SJSA1 (cell line): ENCODE results near the gene MKKS. TPM values are rescaled to one million over a fixed set of nuclear protein-coding genes. Genes with fewer than 3 reads are reported as not detected.
"Not testable (repeated sequence)": the region's sequence is repeated elsewhere in the genome, so short reads cannot be mapped to it uniquely, and the experiment has no call there.

Source experiments
- DNase-seq, 2 experiments: peaks; one replicate each; pipeline ENCODE4 v3.0.0-alpha.2; 2015 to 2020; ENCODE audit warnings: low spot score in 2 of 2, low read depth in 1 of 2
- H3K27ac ChIP-seq: fragments of 250-450 bp; sonication (Bioruptor Pico); 2 replicates; pipeline ENCODE4 v1.5.1; 2020; ENCODE audit warnings: mild to moderate bottlenecking, moderate library complexity
- H3K27me3 ChIP-seq: fragments of 250-450 bp; sonication (Bioruptor Pico); replicated peaks from 2 replicates; pipeline ENCODE4 v1.5.1; 2020; ENCODE audit warnings: mild to moderate bottlenecking, moderate library complexity
- H3K36me3 ChIP-seq: fragments of 250-450 bp; sonication (Bioruptor Pico); 2 replicates; pipeline ENCODE4 v1.5.1; 2020; ENCODE audit warnings: mild to moderate bottlenecking
- H3K4me1 ChIP-seq: fragments of 250-450 bp; sonication (Bioruptor Pico); replicated peaks from 2 replicates; pipeline ENCODE4 v1.6.1; 2021; ENCODE audit warnings: mild to moderate bottlenecking
- H3K4me3 ChIP-seq: fragments of 250-450 bp; sonication (Bioruptor Pico); 2 replicates; pipeline ENCODE4 v1.5.1; 2020; ENCODE audit warnings: mild to moderate bottlenecking
- H3K9me3 ChIP-seq: fragments of 250-450 bp; sonication (Bioruptor Pico); replicated peaks from 2 replicates; pipeline ENCODE4 v1.5.1; 2020; ENCODE audit warnings: mild to moderate bottlenecking
- total RNA-seq: library from RNA; depleted of rRNA; stranded (reverse); fragments of >200 nt; shearing (Covaris generic); gene quantifications from 2 replicates; pipeline ENCODE4 v1.2.3, GENCODE V29; 2014

The MKKS gene
- total RNA-seq, 1 experiment from 2014 or later = 11.8 TPM

DNA sequence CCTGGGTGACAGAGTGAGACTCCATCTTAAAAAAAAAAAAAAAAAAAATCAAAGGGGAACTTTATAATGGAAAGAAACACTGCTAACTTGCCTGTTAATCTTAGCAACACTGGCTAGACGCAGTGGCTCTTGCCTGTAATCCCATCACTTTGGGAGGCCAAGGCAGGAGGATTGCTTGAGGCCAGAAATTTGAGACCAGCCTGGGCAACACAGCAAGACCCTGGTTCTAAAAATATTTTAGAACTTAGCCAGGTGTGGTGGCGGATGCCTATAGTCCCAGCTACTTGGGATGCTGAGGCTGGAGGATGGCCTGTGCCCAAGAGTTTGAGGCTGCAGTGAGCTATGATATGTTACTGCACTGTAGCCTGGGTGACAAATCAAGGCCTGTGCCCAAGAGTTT, 16.8 kb downstream of the MKKS start:
- not testable (repeated sequence) for H3K4me3 ChIP-seq, H3K9me3 ChIP-seq, H3K27ac ChIP-seq, H3K27me3 ChIP-seq, DNase-seq
- Histone ChIP-seq H3K36me3 (peaks cover 23% of the 10 kb centered on the region), H3K4me1 (peaks cover 12% of the 10 kb centered on the region)

DNA sequence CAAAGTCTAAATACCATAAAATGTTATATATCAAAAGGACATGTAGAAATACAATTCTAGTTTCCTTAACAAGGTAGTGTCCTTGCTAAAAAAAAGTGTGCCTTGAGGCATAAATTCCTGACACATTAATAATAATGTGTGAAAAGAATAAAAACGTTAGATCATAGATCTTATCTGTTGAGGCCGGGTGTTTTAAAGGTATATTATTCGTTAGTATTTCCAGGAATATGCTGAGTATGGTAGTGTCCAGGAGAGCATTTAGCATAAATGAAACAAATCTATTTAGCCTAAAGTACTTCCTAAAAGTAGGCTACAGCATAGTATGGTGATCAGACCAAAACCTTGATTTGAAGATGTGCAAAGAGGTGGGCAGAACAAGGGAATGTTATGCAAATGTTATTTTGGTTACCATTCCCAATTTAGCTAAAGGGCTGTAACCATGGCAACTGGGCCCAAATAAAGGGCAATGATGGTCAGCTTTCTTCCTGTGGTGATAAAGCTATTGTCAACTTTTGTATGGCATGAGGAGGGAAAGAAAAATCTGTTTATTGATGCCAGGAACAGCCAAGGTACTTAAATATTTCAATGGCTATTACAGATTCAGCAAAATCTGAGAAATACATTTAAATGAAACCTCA, 18.9 kb downstream of the MKKS start:
- DNase-seq = peak in 1 of 2 experiments; percentile 6
- Histone ChIP-seq H3K36me3 (peaks cover 23% of the 10 kb centered on the region), H3K9me3 (no peaks in the 10 kb centered on the region)

DNA sequence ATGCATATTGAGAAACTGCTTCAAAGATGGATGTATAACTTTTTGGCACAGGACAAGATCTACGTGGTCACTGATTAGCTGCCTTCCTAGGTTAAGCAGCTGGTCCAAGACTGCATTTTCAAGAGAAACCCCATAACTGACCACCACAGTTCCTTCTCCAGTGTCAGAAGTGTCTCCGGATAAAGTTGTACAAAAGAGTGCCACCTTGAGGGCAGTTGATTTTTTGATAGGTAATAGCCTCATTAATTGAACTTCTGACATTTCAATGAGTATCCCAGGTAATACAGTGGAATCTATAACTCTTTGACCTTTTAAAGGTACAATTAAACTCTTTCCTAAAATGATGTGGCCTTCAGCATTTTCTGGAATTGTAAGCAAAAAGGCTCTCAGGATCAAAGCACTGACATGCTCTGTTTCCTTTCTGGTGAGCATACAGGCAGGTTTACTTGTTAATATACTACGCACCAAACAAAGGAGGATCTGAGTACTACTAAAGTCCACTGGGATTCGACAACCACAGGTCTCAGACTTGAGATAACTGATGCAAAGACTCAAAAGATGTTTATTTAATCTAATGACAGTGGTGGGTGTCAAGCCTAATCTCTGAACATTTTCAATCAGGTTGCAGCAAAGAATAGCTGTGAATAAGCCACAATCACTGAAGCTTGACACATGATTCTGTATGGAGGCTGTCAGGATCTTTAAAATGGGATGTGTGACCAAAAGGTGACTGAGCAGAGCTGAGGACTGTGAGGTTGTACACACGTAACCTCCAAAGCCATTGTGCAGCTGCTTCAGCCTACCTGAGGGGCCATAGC, 21.2 kb downstream of the MKKS start:
- Histone ChIP-seq H3K36me3 (peaks cover 23% of the 10 kb centered on the region), H3K4me1 (peaks cover 12% of the 10 kb centered on the region), H3K9me3 (no peaks in the 10 kb centered on the region), H3K27me3 (no peaks in the 10 kb centered on the region), H3K4me3 (no peak overlapping the region), H3K27ac (no peak overlapping the region)
- no peak for DNase-seq

More for the DNA sequence above, 18.9 kb downstream of the MKKS start:
- H3K27me3 ChIP-seq = no peaks in the 10 kb centered on the region
- H3K4me1 ChIP-seq = peaks cover 12% of the 10 kb centered on the region
- no peak overlapping the region for H3K27ac ChIP-seq
- no peak overlapping the region for H3K4me3 ChIP-seq

DNA sequence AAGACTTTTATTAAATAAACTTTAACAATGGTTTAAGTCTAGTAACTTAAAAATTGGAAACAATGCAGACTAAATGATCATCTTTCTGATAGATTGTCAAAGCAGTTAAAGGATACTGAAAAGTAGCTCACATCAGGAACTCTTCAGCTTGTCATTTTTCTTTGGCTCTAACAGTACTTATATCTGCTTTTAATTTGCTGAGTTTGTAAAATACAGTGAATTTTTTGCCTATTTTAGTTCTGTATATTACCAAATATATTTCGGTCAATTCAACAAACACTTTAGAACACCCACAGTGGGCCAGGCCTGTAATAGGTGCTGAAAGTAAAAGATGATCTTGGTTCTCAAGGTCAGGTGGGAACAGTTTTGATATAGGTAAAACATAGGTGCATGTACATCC, 22.3 kb downstream of the MKKS start:
- no peaks in the 10 kb centered on the region for H3K27me3 ChIP-seq
- no peak overlapping the region for H3K27ac ChIP-seq
- peaks cover 25% of the 10 kb centered on the region for H3K36me3 ChIP-seq
- peaks cover 12% of the 10 kb centered on the region for H3K4me1 ChIP-seq
- no peak overlapping the region for H3K4me3 ChIP-seq
- DNase-seq = no peak
- no peaks in the 10 kb centered on the region for H3K9me3 ChIP-seq

DNA sequence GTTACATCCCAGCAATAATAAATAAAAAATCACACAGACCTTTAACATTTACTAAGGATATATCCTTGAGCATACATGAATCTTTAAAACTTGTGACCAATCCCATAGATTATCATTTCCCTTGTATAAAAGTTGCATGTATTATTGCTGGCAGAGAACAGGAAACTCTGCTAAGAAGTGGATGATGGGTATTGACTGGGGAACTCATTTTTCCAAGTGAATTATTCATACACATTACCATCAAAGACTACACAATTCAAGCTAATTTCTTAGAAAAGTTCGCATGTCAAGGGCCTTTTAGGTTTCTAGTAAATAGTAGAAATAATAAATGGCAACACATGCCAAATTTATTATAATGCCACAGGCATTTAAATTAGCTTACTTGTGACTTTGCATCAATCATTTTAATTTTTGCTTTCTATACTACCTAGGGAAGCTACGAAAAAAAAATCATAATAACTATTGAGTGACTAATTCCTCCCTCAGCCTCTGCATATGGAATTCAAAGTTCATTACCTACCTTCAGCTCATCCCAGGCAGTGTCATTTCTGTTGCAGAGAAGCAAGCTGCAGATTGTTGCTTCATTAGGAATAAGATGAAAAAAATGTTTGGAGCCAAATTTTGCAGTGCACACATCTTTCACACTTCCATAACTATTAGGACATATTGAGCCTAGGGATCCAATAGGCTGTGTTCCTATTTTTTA, 25.8 kb downstream of the MKKS start:
- Histone ChIP-seq H3K9me3 (no peaks in the 10 kb centered on the region), H3K27ac (no peak overlapping the region), H3K4me3 (no peak overlapping the region), H3K36me3 (peaks cover 18% of the 10 kb centered on the region; the same call in 1 of the 2 replicates), H3K4me1 (no peaks in the 10 kb centered on the region), H3K27me3 (no peaks in the 10 kb centered on the region)
- DNase-seq = no peak

DNA sequence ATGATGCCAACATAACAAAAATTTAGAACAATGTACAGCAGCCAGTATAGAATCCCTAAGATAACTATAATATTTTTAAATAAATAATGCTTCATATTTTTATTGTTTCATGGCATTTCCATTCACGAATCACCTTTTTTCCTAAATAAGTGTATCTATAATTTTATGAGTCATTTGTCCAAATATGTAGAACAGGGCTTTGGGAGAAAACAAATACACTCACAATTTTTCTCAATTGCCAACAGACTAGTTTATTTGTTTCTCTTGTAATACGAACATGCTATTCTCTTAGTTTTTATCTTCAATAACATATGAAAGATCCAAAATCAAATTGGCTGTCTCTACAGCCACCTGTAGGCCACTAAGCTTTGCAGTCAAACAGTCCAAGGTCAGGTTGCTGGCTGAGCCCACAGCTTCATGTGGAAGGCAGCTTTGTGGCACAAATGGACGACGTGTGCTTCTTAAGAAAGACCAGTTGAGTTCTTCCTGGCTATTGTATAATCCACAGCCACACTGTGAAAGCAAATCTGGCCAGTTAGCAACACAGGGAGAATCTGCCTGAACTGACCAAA, 29.0 kb downstream of the MKKS start:
- Histone ChIP-seq H3K9me3 (no peaks in the 10 kb centered on the region), H3K27me3 (no peaks in the 10 kb centered on the region), H3K4me1 (no peaks in the 10 kb centered on the region), H3K27ac (no peak overlapping the region), H3K4me3 (no peak overlapping the region), H3K36me3 (peaks cover 8% of the 10 kb centered on the region; the same call in 1 of the 2 replicates)
- no peak for DNase-seq

DNA sequence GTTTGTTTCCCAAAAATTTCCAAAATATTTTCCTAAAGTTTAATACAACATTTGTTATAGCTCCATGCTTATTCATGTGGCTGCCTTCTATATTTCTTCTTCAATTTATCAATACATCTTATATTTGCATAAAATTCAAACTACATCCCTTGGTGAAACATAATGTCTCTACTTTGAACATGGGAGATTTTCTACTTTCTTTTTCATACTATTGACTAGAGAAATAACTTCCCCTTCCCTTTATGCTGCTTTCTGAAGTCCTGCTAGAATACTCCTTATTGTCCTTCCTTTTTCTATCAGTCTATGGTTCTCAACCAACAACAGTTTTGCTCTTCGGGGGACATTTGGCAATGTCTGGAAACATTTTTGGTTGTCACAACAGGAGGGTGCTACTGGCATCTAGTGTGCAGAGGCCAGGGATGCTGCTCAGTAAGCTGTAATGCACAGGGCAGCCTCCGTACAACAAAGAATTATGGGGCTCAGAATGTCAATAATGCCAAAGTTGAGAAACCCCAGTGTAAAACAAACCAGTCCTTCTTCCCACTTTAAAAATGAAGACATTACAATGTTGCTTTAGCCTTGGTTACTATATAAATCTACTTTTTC, 29.9 kb downstream of the MKKS start:
- Histone ChIP-seq H3K27me3 (no peaks in the 10 kb centered on the region), H3K36me3 (peaks cover 8% of the 10 kb centered on the region; the same call in 1 of the 2 replicates), H3K9me3 (no peaks in the 10 kb centered on the region), H3K4me1 (no peaks in the 10 kb centered on the region), H3K27ac (no peak overlapping the region), H3K4me3 (no peak overlapping the region)
- no peak for DNase-seq

DNA sequence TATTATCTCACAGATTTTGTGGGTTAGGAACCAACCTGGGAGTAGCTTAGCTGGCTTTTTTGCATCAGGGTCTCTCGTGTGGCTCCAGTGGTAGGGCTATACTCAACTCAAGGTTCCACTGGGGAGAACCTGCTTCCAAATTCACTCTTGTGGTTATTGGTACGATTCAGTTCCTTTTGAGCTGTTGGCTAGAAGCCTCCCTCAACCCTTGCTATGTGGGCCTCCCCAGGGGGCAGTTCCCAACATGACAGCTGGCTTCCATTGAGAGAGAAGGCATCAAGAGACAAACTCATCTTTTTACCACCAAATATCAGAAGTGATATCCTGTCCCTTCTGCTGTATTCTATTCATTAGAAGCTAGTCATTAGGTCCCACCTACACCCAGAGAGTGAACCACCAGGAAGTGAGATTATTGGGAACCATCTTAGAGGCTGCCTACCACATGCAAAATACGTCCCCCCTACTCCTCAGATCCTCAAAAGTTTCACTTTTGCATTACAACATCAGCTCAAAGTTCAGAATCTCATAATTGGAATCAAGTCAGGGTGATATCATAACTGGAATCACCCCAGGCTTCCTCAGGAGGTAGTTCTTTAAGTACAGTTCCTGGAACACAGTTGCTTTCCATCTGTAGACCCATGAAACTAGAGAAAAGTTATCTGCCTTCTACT, 30.9 kb downstream of the MKKS start:
- Histone ChIP-seq H3K27me3 (no peaks in the 10 kb centered on the region), H3K4me1 (no peaks in the 10 kb centered on the region)

DNA sequence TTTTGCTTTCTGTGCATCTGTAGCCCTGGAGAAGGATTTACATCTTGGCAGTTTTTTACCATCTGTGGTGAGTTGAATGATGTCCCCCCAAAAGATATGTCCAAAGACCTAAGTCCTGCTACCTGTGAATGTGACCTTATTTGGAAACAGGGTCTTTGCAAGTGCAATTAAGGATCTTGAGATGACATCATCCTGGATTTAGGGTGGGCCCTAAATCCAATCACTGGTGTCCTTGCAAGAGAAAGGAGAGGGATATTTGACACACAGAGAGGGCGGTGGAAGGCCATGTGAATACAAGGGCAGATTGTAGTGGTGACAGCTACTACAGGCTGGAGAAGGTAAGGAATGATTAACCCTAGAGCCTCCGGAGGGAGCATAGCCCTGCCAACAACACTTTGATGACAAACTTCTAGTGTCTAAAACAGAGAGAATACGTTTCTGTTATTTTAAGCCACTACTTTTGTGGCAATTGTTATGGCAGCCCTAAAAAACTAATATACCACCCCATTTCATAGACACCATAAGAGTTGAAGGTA, 35.1 kb downstream of the MKKS start:
- no peaks in the 10 kb centered on the region for H3K36me3 ChIP-seq

More for the DNA sequence above, 30.9 kb downstream of the MKKS start:
- Histone ChIP-seq H3K9me3 (no peaks in the 10 kb centered on the region), H3K36me3 (peaks cover 8% of the 10 kb centered on the region; the same call in 1 of the 2 replicates), H3K4me3 (no peak overlapping the region), H3K27ac (no peak overlapping the region)
- no peak for DNase-seq

DNA sequence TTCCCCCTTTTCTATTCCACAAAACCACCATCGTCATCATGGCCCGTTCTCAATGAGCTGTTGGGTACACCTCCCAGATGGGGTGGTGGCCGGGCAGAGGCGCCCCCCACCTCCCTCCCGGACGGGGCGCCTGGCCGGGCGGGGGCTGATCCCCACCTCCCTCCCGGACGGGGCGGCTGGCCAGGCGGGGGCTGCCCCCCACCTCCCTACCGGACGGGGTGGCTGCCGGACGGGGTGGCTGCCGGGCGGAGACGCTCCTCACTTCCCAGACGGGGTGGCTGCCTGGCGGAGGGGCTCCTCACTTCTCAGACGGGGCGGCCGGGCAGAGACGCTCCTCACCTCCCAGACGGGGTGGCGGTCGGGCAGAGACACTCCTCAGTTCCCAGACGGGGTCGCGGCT, 39.3 kb downstream of the MKKS start:
- DNase-seq, H3K4me1 ChIP-seq: not testable (repeated sequence)

More for the DNA sequence above, 35.1 kb downstream of the MKKS start:
- H3K27me3 ChIP-seq = no peaks in the 10 kb centered on the region
- H3K4me3 ChIP-seq = no peak overlapping the region
- H3K27ac ChIP-seq = no peak overlapping the region
- DNase-seq = no peak
- no peaks in the 10 kb centered on the region for H3K9me3 ChIP-seq
- no peaks in the 10 kb centered on the region for H3K4me1 ChIP-seq

DNA sequence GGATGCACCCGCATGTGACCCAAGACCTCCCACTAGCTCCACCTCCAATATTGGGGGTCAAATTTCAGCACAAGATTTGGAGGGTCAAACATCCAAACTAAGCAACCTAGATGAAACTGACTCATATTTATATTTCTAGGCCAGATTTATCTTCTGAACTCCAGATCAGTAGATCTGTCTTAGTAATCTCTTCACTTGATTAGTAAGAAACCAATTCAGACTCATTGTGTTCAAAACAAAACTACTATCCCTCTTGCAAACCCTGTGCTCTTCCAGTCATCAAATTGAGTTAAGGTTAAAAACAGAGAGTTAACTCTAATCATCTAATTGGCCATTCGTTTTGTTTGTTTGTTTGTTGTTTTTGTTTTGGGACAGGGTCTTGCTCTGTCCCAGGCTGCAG, 43.3 kb downstream of the MKKS start:
- no peak for DNase-seq
- Histone ChIP-seq H3K27me3 (no peaks in the 10 kb centered on the region), H3K36me3 (no peaks in the 10 kb centered on the region), H3K9me3 (no peaks in the 10 kb centered on the region), H3K4me1 (peaks cover 11% of the 10 kb centered on the region), H3K27ac (no peak overlapping the region), H3K4me3 (no peak overlapping the region)

More for the DNA sequence above, 39.3 kb downstream of the MKKS start:
- H3K4me3 ChIP-seq, H3K9me3 ChIP-seq, H3K27ac ChIP-seq, H3K27me3 ChIP-seq, H3K36me3 ChIP-seq: not testable (repeated sequence)

DNA sequence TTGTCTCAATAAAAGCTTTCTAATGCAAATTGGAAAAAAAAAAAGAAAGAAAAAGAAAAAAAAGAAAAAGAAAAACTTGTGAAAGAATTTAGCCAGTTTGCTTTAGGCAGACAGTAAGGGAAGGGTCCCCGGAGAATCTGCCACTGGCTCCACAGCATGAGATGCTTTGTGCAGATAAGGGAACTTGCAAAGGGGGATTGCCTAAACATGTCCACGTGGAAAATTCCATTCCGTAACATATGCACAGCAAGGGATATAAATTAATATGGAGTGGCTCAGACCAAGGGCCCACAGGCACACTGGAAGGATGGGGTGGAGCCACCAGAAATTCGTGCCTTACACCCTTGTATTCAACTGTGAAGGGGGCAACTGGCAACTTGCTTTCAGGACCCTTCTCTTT, 45.4 kb downstream of the MKKS start:
- H3K27ac ChIP-seq = no peak overlapping the region
- H3K4me3 ChIP-seq = no peak overlapping the region
- no peak for DNase-seq
- H3K36me3 ChIP-seq = no peaks in the 10 kb centered on the region
- H3K4me1 ChIP-seq = peaks cover 11% of the 10 kb centered on the region
- H3K9me3 ChIP-seq = no peaks in the 10 kb centered on the region
- H3K27me3 ChIP-seq = no peaks in the 10 kb centered on the region

DNA sequence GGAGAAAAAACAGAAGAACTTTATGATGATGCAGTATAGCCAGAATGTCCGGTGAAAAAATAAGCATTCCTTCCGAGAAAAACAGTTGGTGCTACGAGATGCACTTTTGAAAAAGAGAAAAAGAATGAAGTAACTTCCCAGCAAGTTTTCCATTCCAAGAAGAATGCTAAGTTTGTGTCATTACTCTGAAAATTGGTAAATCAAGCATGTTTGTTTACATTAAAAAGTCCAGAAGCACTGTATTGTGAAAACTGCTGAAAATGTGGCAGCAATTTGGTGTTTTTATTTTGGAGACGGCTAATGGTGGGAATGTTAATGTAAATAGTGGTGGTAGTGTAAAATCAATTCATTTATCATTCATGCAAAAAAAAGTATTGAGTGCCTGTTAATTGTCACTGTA, 46.3 kb downstream of the MKKS start:
- H3K9me3 ChIP-seq = no peaks in the 10 kb centered on the region
- peaks cover 11% of the 10 kb centered on the region for H3K4me1 ChIP-seq
- H3K4me3 ChIP-seq = no peak overlapping the region
- no peaks in the 10 kb centered on the region for H3K27me3 ChIP-seq
- peak overlapping the region; percentile 31; the same call in 1 of the 2 replicates for H3K27ac ChIP-seq
- peak in 1 of 2 experiments; percentile 18 for DNase-seq
- no peaks in the 10 kb centered on the region for H3K36me3 ChIP-seq
